Measurements from ENCODE around the gene PIGQ. TPM values are rescaled to one million over a fixed set of nuclear protein-coding genes. Genes with fewer than 3 reads are reported as not detected.

PIGQ gene
- polyA plus RNA-seq, 1 of the 3 experiments (the other 2 are of a cell fraction) = 38.7 TPM

GRCh38 chr16:572865-573650 is 3.3 kb downstream of the PIGQ start (continued):
- TF ChIP-seq CTCF (IDR thresholded peaks at IDR 0.05) (no peak), FOXM1 (IDR thresholded peaks at IDR 0.05; ENCODE audit: low read depth) (no peak), POLR2AphosphoS5 (IDR thresholded peaks at IDR 0.05; ENCODE audit: low read depth, low read length) (no peak), SIN3A (IDR thresholded peaks at IDR 0.05; ENCODE audit: borderline replicate concordance, low read depth, low read length) (no peak), FOSL2 (IDR thresholded peaks at IDR 0.05; ENCODE audit: borderline replicate concordance, low read depth) (no peak), SMC3 (IDR thresholded peaks at IDR 0.05; ENCODE audit: low read depth, low read length) (no peak), EP300 (IDR thresholded peaks at IDR 0.05; ENCODE audit: borderline replicate concordance in 1 of 2, low read depth in 1 of 2, low read length in 1 of 2) (no peak), MAX (IDR thresholded peaks at IDR 0.05; ENCODE audit: low read depth) (no peak)

GRCh38 chr16:574021-574760 is 4.4 kb downstream of the PIGQ start:
- H3K4me3 ChIP-seq (ENCODE audit: low read depth in 2 of 2, low read length in 1 of 2) = no peak overlapping the region
- H3K9ac ChIP-seq = no peak overlapping the region
- TF ChIP-seq FOXM1 (IDR thresholded peaks at IDR 0.05; ENCODE audit: low read depth) (no peak), CHD2 (IDR thresholded peaks at IDR 0.05; ENCODE audit: low read length, partially characterized antibody) (no peak), GABPA (IDR thresholded peaks at IDR 0.05; ENCODE audit: low read depth) (no peak), RXRA (IDR thresholded peaks at IDR 0.05; ENCODE audit: borderline replicate concordance, low read depth) (no peak), MAX (IDR thresholded peaks at IDR 0.05; ENCODE audit: low read depth) (no peak), PBX3 (IDR thresholded peaks at IDR 0.05) (no peak), RFX5 (IDR thresholded peaks at IDR 0.05; ENCODE audit: low read length) (no peak), USF1 (IDR thresholded peaks at IDR 0.05; ENCODE audit: borderline replicate concordance, low read depth) (no peak), MXI1 (IDR thresholded peaks at IDR 0.05; ENCODE audit: low read depth, low read length) (no peak), GATA2 (CRISPR knock-in tag; IDR thresholded peaks at IDR 0.05) (no peak), EP300 (IDR thresholded peaks at IDR 0.05; ENCODE audit: borderline replicate concordance in 1 of 2, low read depth in 1 of 2, low read length in 1 of 2) (no peak), SIN3A (IDR thresholded peaks at IDR 0.05; ENCODE audit: borderline replicate concordance, low read depth, low read length) (no peak), MEF2A (IDR thresholded peaks at IDR 0.05; ENCODE audit: borderline replicate concordance, low read depth) (no peak)
- peaks cover 1 to 14% of the 10 kb centered on the region in 2 experiments; a peak in 2 of 4 replicates for H3K4me1 ChIP-seq (ENCODE audit: control insufficient read depth in 1 of 2, insufficient read depth in 2 of 2, low read depth in 1 of 2, low read length in 1 of 2)
- H3K4me2 ChIP-seq = no peak overlapping the region
- H3K9me3 ChIP-seq = no peaks in the 10 kb centered on the region
- no peak for DNase-seq
- WGBS (ENCODE audit: low lambda C conversion rate) = 95% methylated on average over 23 of the region's 46 CpGs
- H3K79me2 ChIP-seq (ENCODE audit: insufficient read depth) = peaks cover 17% of the 10 kb centered on the region
- no peak overlapping the region for H2AFZ ChIP-seq (ENCODE audit: low read depth)
- no peaks in the 10 kb centered on the region for H3K27me3 ChIP-seq (ENCODE audit: insufficient read depth)
- ChIA-PET CTCF (no interaction called here), POLR2A (interaction anchor here (1.4 kb wide), 1 partner anchor 11 kb away, joined by 5 read pairs; no protein-coding TSS in a partner anchor)
- H4K20me1 ChIP-seq (ENCODE audit: insufficient read depth) = no peaks in the 10 kb centered on the region
- H3K9me2 ChIP-seq = no peaks in the 10 kb centered on the region
- H3K27ac ChIP-seq (ENCODE audit: low read depth in 2 of 2, low read length in 1 of 2) = no peak overlapping the region
- no peaks in the 10 kb centered on the region for H3F3A ChIP-seq (replicated peaks; ENCODE audit: insufficient read depth)
- H3K36me3 ChIP-seq (replicated peaks in 1 of 2; ENCODE audit: control insufficient read depth in 1 of 2, insufficient read depth in 2 of 2, low read length in 1 of 2) = peaks cover 0 to 33% of the 10 kb centered on the region in 2 experiments
